ENCODE results near the gene MPZ. TPM values are rescaled to one million over a fixed set of nuclear protein-coding genes. Genes with fewer than 3 reads are reported as not detected.

The MPZ gene
- total RNA-seq, result 1.2 and 1.3 TPM in 2 replicates

DNA sequence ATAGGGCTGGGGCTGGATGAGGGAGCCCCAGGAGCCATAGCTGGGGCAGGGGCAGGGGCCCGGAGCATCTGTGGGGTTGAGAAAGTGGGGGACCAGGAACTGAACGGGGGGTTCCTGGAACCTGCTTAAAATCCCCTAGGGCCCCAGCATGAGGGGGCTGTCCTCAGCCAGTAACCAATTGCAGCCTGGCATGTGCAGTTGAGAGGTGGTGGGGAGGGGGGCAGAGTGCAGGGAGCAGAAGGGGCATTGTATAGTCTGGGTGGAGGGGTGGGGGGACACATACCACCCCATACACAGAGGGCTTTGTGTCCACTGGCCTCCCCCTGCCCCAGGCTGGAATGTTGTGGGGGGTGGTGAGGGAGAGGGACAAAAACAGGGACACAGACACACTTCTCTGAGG lies at the start of gene MPZ:
Gene MPZ, minus strand, starts transcription at position 101 of the 400 bp plus-strand sequence. Its CDS starts 63 bp downstream, at position 38.

DNA sequence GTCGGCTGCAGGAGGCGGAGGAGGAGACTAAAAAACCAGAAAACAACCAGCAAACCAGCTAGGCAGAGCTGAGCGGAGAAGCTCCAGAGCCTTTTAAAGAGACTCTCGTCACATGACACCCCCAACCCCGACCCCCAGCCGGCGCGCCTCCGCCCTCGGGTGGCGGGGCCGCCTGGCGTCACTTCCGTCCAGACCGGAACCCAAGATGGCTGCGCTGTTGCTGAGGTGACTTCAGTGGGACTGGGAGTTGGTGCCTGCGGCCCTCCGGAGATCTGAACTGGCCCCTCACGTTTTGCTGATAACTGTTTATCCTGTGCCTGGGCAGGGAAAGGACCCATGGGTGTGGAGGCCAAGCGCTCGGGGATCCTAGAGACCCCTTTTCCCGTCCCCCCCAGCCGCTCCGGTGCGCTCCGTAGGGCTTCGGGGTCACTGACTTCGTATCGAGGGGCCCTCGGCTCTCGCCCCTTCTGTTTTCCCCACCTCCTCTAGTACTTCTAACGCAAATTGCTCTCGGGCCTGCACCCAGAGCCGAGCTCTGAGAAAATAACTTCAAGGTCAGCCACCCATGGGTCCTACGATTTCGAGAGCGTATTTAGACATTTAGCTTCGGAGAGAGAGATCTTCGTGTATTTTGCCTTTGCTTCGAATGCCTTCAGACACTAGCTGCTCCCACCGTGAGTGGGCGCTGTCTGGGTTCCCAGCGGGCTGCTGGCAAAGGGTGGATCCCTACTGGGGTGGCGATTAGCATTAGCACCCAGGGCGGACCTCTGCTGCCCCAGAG lies 4.6 kb upstream of the MPZ start, which contains the start of gene SDHC:
Gene SDHC, plus strand, starts transcription at position 181 of the 781 bp plus-strand sequence. Its CDS starts 25 bp downstream, at position 206.

GRCh38 chr1:161258439-161259344 lies 51.1 kb downstream of the MPZ start, which contains the start of gene PCP4L1:
Gene PCP4L1 (plus strand): TSS chr1:161258745. CDS start chr1:161258975, 230 bp downstream.

Other genes with a start within 250 kb of the MPZ start
- gene ARHGAP30, start 240.1 kb downstream of the MPZ start, total RNA-seq, result not detected in 2 replicates
- 0.14 and 0.40 TPM in 2 replicates for gene NECTIN4, start 220.4 kb downstream of the MPZ start, total RNA-seq
- 0.79 and 0.80 TPM in 2 replicates for gene KLHDC9, start 211.6 kb downstream of the MPZ start, total RNA-seq
- 54.3 and 55.2 TPM in 2 replicates for gene PFDN2, start 191.9 kb downstream of the MPZ start, total RNA-seq
- 17.6 and 18.9 TPM in 2 replicates for gene NIT1, start 191.9 kb downstream of the MPZ start, total RNA-seq
- gene DEDD, start 177.3 kb downstream of the MPZ start, total RNA-seq, result 28.6 and 31.4 TPM in 2 replicates
- gene UFC1, start 156.0 kb downstream of the MPZ start, total RNA-seq, result 95.0 and 102 TPM in 2 replicates
- 8.1 and 9.5 TPM in 2 replicates for gene USP21, start 150.5 kb downstream of the MPZ start, total RNA-seq
- 11.6 and 16.4 TPM in 2 replicates for gene PPOX, start 143.5 kb downstream of the MPZ start, total RNA-seq
- gene B4GALT3, start 132.5 kb downstream of the MPZ start, total RNA-seq, result 25.7 and 31.5 TPM in 2 replicates
- 35.9 and 90.2 TPM in 2 replicates for gene ADAMTS4, start 110.9 kb downstream of the MPZ start, total RNA-seq
- 109 and 111 TPM in 2 replicates for gene NDUFS2, start 107.6 kb downstream of the MPZ start, total RNA-seq
- gene FCER1G, start 94.7 kb downstream of the MPZ start, total RNA-seq, result not detected in 2 replicates
- gene APOA2, start 86.3 kb downstream of the MPZ start, total RNA-seq, result not detected in 2 replicates
- 12.6 and 14.9 TPM in 2 replicates for gene TOMM40L, start 83.9 kb downstream of the MPZ start, total RNA-seq
- gene NR1I3, start 71.8 kb downstream of the MPZ start, total RNA-seq, result not detected in 2 replicates
- gene PCP4L1, start 51.2 kb downstream of the MPZ start, total RNA-seq, result not detected in 2 replicates
- 33.9 and 45.9 TPM in 2 replicates for gene SDHC, start 4.4 kb upstream of the MPZ start, total RNA-seq
- not detected in 2 replicates for gene CFAP126, start 57.9 kb upstream of the MPZ start, total RNA-seq
- 0.22 TPM in 1 of 2 replicates, not detected in the other for gene FCGR2A, start 195.5 kb upstream of the MPZ start, total RNA-seq
- 0.22 and 0.27 TPM in 2 replicates for gene HSPA6, start 214.6 kb upstream of the MPZ start, total RNA-seq
- not detected in 2 replicates for gene FCGR3A, start 239.8 kb upstream of the MPZ start, total RNA-seq

Data from thoracic aorta endothelial cell (primary cell).